HepG2 (cell line): ENCODE measurements around the gene ATP9A. TPM values are rescaled to one million over a fixed set of nuclear protein-coding genes. Genes with fewer than 3 reads are reported as not detected.
A peak's percentile ranks its signal among the peaks of the same experiment; 100 is the strongest.

Experiments
- ATAD3A ChIP-seq: sonication (generic); formaldehyde crosslinking; IDR thresholded peaks from 2 replicates; pipeline ENCODE4 v1.4.0; 2020; ENCODE audit warnings: missing genetic modification reagents
- ISL2 ChIP-seq: sonication (generic); formaldehyde crosslinking; IDR thresholded peaks from 2 replicates; pipeline ENCODE4 v1.5.0; 2020; ENCODE audit warnings: missing genetic modification reagents
- KDM5A ChIP-seq: fragments of 200-600 bp; sonication (generic); IDR thresholded peaks from 2 replicates; pipeline ENCODE4 v1.7.0; 2018; ENCODE audit warnings: antibody characterized with exemption, mild to moderate bottlenecking, low read length, borderline replicate concordance
- KDM5B ChIP-seq: sonication (generic); formaldehyde crosslinking; IDR thresholded peaks from 2 replicates; pipeline ENCODE4 v1.4.0; 2020; ENCODE audit warnings: missing genetic modification reagents, mild to moderate bottlenecking, borderline replicate concordance
- MED13 ChIP-seq: sonication (generic); formaldehyde crosslinking; IDR thresholded peaks from 2 replicates; pipeline ENCODE4 v1.5.0; 2020; ENCODE audit warnings: missing genetic modification reagents
- NAIF1 ChIP-seq: sonication (generic); formaldehyde crosslinking; IDR thresholded peaks from 2 replicates; pipeline ENCODE4 v1.5.0; 2020; ENCODE audit warnings: mild to moderate bottlenecking, missing genetic modification reagents, borderline replicate concordance
- NFE2L2 ChIP-seq: fragments of 150-350 bp; IDR thresholded peaks from 2 replicates; pipeline ENCODE4 v1.6.1; 2014; ENCODE audit warnings: low read length
- NKX3-1 ChIP-seq: sonication (generic); formaldehyde crosslinking; IDR thresholded peaks from 2 replicates; pipeline ENCODE4 v1.5.0; 2020; ENCODE audit warnings: missing genetic modification reagents
- PCBP1 ChIP-seq: fragments of 200-400 bp; formaldehyde crosslinking; IDR thresholded peaks from 2 replicates; pipeline ENCODE4 v1.6.1; 2017; ENCODE audit warnings: mild to moderate bottlenecking, low read depth, low read length, borderline replicate concordance
- PCBP2 ChIP-seq: fragments of 200-400 bp; formaldehyde crosslinking; optimal IDR thresholded peaks from 2 replicates; pipeline ENCODE3; 2018; ENCODE audit warnings: low read length, low read depth; ENCODE audit not compliant: poor library complexity, severe bottlenecking
- RFX3 ChIP-seq: IDR thresholded peaks from 2 replicates; pipeline ENCODE4 v1.6.1; 2016; ENCODE audit warnings: missing biosample characterization, missing genetic modification reagents
- RFX5 ChIP-seq: IDR thresholded peaks from 2 replicates; pipeline ENCODE4 v1.6.1; 2011; ENCODE audit warnings: low read depth, low read length, improper control_type of control experiment
- SETDB1 ChIP-seq: sonication (generic); formaldehyde crosslinking; IDR thresholded peaks from 2 replicates; pipeline ENCODE4 v1.5.1; 2020; ENCODE audit warnings: missing genetic modification reagents, mild to moderate bottlenecking, borderline replicate concordance
- TCF12 ChIP-seq, 2 experiments: fragments of 450-650 bp in 1 of 2; sonication (generic) in 1 of 2; formaldehyde crosslinking in 1 of 2; IDR thresholded peaks; 2 replicates each; pipeline versions ENCODE4 v1.6.1 to v1.8.0; 2017 to 2022; ENCODE audit warnings: antibody characterized with exemption in 1 of 2, mild to moderate bottlenecking in 1 of 2, missing genetic modification reagents in 1 of 2, moderate library complexity in 1 of 2
- WIZ ChIP-seq: sonication (generic); formaldehyde crosslinking; IDR thresholded peaks from 2 replicates; pipeline ENCODE4 v1.5.1; 2020; ENCODE audit warnings: mild to moderate bottlenecking, missing genetic modification reagents
- ZNF207 ChIP-seq: fragments of 450-650 bp; IDR thresholded peaks from 2 replicates; pipeline ENCODE4 v1.6.1; 2016; ENCODE audit warnings: antibody characterized with exemption, borderline replicate concordance
- polyA plus RNA-seq, 8 experiments: library from polyadenylated mRNA; depleted of rRNA in 3 of 8; stranded (reverse) in 7 of 8; unstranded in 1 of 8; fragments of >200 nt; fragmentation: Illumina TruSeq in 4 of 8; extraction: Trizol in 4 of 8; gene quantifications; 2 replicates each; pipeline versions ENCODE4 v1.2.1 to v1.2.3, GENCODE V29; 2011 to 2016; ENCODE audit warnings: low read depth in 4 of 8, missing spikeins in 1 of 8, mixed read lengths in 1 of 8; ENCODE audit not compliant: insufficient read depth in 1 of 8
- total RNA-seq, 5 experiments: library from RNA; depleted of rRNA; stranded (reverse); fragments of >200 nt; fragmentation: Illumina TruSeq; extraction: Trizol; gene quantifications; 2 replicates each; pipeline ENCODE4 v1.2.3, GENCODE V29; 2016; ENCODE audit warnings: low read depth in 1 of 5
- TF ChIP-seq, protein P1 (sequence below): sonication (generic); formaldehyde crosslinking; IDR thresholded peaks from 2 replicates; pipeline ENCODE4 v1.5.0; 2020; ENCODE audit warnings: missing genetic modification reagents
- TF ChIP-seq, protein P2 (sequence below): sonication (generic); formaldehyde crosslinking; IDR thresholded peaks from 2 replicates; pipeline ENCODE4 v1.4.0; 2020; ENCODE audit warnings: mild to moderate bottlenecking, missing genetic modification reagents
- TF ChIP-seq, protein P3 (sequence below): sonication (generic); formaldehyde crosslinking; IDR thresholded peaks from 2 replicates; pipeline ENCODE4 v1.8.1; 2023; ENCODE audit warnings: mild to moderate bottlenecking, moderate library complexity, missing genetic modification reagents
- TF ChIP-seq, protein P4 (sequence below): sonication (generic); formaldehyde crosslinking; IDR thresholded peaks from 2 replicates; pipeline ENCODE4 v1.4.0; 2020; ENCODE audit warnings: missing genetic modification reagents, mild to moderate bottlenecking, borderline replicate concordance
- TF ChIP-seq, protein P5 (sequence below): sonication (generic); formaldehyde crosslinking; IDR thresholded peaks from 2 replicates; pipeline ENCODE4 v1.4.0; 2020; ENCODE audit warnings: missing genetic modification reagents, borderline replicate concordance

ATP9A gene
- total and polyA plus RNA-seq, 2 of the 13 experiments (the other 11 are each of a cell fraction or from before 2014, with no cell fraction given) = 11.8 to 18.5 TPM

DNA sequence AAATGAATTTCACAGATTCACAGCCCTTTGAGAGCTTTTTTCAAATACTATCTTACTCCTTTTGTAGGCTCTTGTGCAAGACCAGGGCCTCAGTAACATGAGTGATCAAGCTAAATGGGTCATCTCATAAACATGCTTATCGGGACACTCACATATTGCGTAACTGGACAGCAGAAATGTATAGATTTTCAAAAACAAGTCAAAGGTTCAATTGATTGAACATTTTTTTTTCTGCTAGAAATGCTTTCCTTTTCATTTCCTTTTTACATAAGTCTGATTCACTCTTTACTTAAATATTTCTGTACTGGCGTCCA is 42.8 kb upstream of the ATP9A start (continued):
- no peak for TF ChIP-seq KDM5A
- TF ChIP-seq RFX3 = no peak
- TF ChIP-seq NFE2L2 = no peak
- TF ChIP-seq PCBP1 = no peak
- TF ChIP-seq, protein P1, sequence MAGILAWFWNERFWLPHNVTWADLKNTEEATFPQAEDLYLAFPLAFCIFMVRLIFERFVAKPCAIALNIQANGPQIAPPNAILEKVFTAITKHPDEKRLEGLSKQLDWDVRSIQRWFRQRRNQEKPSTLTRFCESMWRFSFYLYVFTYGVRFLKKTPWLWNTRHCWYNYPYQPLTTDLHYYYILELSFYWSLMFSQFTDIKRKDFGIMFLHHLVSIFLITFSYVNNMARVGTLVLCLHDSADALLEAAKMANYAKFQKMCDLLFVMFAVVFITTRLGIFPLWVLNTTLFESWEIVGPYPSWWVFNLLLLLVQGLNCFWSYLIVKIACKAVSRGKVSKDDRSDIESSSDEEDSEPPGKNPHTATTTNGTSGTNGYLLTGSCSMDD (CRISPR knock-in tag) = no peak
- TF ChIP-seq, protein P2, sequence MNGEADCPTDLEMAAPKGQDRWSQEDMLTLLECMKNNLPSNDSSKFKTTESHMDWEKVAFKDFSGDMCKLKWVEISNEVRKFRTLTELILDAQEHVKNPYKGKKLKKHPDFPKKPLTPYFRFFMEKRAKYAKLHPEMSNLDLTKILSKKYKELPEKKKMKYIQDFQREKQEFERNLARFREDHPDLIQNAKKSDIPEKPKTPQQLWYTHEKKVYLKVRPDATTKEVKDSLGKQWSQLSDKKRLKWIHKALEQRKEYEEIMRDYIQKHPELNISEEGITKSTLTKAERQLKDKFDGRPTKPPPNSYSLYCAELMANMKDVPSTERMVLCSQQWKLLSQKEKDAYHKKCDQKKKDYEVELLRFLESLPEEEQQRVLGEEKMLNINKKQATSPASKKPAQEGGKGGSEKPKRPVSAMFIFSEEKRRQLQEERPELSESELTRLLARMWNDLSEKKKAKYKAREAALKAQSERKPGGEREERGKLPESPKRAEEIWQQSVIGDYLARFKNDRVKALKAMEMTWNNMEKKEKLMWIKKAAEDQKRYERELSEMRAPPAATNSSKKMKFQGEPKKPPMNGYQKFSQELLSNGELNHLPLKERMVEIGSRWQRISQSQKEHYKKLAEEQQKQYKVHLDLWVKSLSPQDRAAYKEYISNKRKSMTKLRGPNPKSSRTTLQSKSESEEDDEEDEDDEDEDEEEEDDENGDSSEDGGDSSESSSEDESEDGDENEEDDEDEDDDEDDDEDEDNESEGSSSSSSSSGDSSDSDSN (CRISPR knock-in tag) = no peak
- no peak for TF ChIP-seq RFX5
- TF ChIP-seq ZNF207 = no peak
- TF ChIP-seq TCF12 (IDR thresholded peaks at IDR 0.05) = no peak
- peak; percentile 78; the same call in 1 of the 2 replicates for TF ChIP-seq TCF12 (CRISPR knock-in tag; IDR thresholded peaks at IDR 0.05)
- no peak for TF ChIP-seq NKX3-1 (CRISPR knock-in tag)
- no peak for TF ChIP-seq ATAD3A (CRISPR knock-in tag)
- no peak for TF ChIP-seq WIZ (CRISPR knock-in tag)
- TF ChIP-seq SETDB1 (CRISPR knock-in tag) = no peak
- no peak for TF ChIP-seq MED13 (CRISPR knock-in tag)
- TF ChIP-seq, protein P3, sequence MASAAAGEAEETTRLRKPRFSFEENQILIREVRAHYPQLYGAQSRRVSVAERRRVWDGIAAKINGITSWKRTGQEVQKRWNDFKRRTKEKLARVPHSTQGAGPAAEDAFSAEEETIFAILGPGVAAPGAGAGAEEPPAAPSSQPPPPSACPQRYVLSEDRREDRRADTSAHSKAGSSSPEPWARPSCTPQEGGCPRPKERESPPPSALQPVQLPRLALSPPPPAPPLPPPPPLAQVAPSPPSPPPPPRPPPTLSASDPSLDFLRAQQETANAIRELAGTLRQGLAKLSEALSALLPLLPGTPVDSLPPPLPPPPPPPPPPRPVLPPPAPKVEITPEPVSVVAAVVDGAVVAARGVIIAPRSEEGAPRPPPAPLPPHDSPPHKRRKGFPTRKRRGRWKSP (CRISPR knock-in tag) = no peak
- TF ChIP-seq, protein P4, sequence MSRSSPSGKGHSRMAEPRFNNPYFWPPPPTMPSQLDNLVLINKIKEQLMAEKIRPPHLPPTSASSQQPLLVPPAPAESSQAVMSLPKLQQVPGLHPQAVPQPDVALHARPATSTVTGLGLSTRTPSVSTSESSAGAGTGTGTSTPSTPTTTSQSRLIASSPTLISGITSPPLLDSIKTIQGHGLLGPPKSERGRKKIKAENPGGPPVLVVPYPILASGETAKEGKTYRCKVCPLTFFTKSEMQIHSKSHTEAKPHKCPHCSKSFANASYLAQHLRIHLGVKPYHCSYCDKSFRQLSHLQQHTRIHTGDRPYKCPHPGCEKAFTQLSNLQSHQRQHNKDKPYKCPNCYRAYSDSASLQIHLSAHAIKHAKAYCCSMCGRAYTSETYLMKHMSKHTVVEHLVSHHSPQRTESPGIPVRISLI (CRISPR knock-in tag) = peak; percentile 98
- peak; percentile 88 for TF ChIP-seq ISL2 (CRISPR knock-in tag)
- TF ChIP-seq KDM5B (CRISPR knock-in tag) = no peak
- TF ChIP-seq, protein P5, sequence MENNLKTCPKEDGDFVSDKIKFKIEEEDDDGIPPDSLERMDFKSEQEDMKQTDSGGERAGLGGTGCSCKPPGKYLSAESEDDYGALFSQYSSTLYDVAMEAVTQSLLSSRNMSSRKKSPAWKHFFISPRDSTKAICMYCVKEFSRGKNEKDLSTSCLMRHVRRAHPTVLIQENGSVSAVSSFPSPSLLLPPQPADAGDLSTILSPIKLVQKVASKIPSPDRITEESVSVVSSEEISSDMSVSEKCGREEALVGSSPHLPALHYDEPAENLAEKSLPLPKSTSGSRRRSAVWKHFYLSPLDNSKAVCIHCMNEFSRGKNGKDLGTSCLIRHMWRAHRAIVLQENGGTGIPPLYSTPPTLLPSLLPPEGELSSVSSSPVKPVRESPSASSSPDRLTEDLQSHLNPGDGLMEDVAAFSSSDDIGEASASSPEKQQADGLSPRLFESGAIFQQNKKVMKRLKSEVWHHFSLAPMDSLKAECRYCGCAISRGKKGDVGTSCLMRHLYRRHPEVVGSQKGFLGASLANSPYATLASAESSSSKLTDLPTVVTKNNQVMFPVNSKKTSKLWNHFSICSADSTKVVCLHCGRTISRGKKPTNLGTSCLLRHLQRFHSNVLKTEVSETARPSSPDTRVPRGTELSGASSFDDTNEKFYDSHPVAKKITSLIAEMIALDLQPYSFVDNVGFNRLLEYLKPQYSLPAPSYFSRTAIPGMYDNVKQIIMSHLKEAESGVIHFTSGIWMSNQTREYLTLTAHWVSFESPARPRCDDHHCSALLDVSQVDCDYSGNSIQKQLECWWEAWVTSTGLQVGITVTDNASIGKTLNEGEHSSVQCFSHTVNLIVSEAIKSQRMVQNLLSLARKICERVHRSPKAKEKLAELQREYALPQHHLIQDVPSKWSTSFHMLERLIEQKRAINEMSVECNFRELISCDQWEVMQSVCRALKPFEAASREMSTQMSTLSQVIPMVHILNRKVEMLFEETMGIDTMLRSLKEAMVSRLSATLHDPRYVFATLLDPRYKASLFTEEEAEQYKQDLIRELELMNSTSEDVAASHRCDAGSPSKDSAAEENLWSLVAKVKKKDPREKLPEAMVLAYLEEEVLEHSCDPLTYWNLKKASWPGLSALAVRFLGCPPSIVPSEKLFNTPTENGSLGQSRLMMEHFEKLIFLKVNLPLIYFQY (CRISPR knock-in tag) = peak; percentile 98
- no peak for TF ChIP-seq PCBP2
- no peak for TF ChIP-seq NAIF1
